Activated naive CD4-positive, alpha-beta T cell (primary cell): ENCODE results near the gene TTC32.
"Not testable (repeated sequence)": the region's sequence is repeated elsewhere in the genome, so short reads cannot be mapped to it uniquely, and the experiment has no call there.

Experiments
- DNase-seq, 4 experiments: peaks; one replicate each; lab custom pipeline; 2025; lab: John Stamatoyannopoulos, UW

Gene TTC32

DNA sequence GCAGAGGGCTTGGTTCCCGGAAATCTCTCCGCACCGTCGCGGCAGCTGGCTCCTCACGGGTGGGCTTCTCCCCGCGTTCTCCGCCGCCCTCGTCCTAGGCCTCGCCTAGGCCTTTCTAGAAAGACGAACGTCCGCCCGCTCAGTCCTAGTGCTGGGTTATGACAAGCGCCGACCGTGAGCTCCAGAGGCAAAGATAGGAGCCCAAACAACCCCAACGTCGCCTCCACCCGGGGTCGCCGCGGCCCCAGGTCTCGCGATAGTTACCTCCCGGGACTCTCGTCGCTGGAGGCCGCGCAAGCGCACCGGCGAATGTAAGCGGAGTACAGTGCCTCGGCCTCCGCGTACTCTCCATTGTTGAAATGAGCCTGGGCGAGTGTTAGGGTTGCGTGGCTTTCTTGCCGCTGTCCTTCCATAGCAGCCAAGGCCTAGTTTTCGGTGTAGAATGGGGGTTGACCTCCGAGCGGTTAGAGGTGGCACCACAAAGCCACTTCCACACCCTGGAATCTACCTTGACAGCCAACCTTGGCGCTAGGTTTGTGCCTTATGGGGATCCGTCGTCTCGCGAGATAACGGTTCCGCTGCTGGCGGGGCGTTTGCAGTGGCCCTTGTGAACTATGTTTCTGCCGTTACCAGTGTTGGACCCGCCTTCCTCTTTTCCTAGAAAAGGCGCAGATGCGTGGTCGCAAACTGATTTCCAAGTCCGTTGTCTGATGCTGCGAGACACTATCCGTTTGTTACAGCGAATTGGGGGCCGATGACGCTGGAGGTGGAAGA lies at the start of gene TTC32:
Gene TTC32 (minus strand): TSS at position 542 of the 774 bp plus-strand sequence. CDS start 129 bp downstream, at position 413.
- DNase-seq = peak; percentile 84 to 96 (median 90)

DNA sequence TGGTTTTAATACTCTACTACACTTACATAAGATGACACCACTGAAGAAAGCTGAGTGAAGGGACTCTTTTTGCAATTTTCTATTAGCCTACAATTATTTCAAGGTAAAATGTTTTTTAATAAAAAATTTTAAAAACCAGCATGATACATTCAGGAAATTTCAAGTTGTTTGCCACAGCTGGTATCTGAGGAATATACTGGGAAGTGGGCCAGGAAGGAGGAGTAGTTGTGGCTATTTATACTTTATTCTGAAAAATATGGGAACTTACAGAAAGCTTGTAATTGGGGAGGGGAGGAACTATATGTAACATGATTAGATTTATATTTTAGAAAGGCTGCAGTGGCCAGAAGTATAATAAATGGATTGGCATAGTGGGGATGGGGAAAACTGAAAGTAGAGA lies 47.3 kb upstream of the TTC32 start:
- DNase-seq = no peak

DNA sequence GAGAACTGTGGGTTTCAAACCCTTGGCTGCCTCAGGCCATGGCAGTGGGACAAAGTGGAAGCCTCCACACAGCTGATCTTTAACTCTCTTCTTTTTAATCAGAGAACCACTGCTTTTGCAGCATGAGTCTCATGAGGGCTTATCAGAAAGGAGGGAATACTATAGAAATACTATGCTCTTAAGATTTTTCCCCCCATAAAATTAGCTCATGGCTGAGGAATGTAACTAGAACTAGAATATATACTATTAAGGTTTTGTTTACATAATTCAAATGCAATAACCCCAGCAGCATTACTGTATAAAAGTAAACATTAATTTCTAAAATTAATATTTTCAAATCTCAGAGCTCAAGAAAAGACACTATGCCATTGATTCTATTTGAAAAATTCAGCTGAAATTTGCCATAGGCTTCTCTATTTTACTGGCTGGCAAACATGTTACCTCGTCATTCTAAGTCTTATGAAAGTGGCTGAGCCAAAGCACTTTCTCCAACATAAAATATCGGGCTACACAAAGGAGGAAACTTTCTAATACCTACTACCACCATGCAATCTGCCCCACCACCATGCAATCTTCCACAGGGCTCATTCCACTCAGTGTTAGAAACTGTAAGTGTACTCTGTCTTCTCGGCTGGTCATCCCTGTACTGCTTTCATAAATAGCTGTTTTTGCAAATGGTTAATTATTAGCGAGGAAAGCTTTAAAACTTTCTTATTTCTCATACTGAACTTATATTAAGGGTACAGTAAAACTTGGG lies 45.6 kb upstream of the TTC32 start:
- no peak for DNase-seq

DNA sequence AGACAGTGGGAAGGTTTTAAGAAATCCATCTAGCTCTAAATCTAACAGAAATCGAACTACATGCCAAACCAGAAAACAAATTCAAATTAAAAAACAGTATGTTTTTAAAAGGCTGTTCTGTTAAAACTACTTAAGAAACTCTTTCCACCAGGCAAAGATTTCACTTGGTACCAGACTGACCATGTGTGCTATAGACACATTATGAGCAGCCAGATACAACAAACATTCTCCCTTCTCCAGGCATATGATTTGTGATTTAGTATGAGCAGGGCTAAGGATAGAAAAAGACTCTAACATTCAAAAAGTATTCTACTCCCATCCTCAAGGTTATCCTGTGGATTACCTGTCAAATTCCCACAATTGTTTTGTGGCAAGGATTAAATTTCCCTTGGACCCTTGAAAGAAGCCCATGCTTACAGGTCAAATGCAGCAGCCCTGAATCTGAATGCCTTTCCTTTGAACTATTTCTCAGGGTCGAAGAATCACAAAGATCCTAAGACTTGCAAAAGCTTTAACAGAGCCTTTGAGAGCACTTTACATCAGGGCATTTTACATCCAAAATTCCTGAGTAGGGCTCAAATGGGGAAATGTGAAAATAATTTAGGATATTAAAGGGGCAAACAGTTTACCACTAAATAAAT lies 42.5 kb upstream of the TTC32 start:
- DNase-seq = no peak

DNA sequence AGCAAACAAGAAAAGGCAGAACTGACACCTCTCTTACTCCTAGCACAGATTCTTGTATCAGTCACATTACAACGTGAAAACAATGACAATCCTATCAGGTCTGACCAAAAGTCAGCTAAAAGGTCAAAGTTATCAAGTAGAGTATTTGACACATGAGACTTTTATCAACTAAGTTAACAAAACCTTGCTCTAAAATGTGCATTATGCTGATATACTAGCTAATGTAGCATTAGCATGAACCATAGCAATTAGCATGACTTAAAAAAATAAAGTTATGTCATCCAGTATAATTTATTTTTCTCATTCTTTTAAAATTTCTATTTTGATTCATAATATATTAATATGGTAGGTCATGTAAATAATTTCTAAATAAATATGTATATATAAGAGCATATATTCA lies 41.4 kb upstream of the TTC32 start:
- DNase-seq = no peak

DNA sequence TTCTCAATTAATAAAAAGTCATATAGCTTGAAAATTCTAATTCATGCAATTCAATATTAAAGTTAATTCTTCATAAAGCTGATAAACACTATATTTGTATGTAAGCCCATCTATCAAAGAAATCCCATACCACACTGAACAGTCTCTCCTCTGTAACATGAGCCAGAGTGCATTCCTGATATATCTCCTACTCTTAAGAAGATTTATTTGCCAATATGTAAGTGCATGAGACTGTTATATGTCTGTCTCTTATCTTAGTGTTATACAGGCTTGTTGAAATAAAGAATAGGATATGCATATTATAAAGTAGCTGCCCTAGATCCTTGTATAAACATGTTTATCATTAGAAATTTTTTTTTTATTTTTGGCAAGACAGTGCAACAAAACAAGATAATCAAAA lies 40.4 kb upstream of the TTC32 start:
- no peak for DNase-seq

DNA sequence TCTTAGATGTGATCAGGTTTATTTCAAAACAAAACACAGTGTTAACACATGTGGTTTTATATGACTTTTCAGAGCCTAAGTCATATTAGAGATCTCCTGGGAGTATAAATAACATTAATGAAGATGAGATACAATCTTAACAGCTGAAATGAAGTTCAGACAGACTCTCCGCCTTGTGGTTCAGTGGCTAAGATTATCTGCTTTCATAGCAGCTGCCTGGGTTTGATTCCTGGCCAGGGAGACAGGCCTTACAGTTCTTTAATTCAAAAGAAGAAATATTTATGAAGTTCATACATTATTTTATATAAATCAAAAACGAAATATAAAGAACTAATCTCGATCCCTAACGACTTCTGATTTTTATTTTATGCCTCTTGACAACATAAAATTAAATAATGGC lies 35.2 kb upstream of the TTC32 start:
- no peak for DNase-seq

DNA sequence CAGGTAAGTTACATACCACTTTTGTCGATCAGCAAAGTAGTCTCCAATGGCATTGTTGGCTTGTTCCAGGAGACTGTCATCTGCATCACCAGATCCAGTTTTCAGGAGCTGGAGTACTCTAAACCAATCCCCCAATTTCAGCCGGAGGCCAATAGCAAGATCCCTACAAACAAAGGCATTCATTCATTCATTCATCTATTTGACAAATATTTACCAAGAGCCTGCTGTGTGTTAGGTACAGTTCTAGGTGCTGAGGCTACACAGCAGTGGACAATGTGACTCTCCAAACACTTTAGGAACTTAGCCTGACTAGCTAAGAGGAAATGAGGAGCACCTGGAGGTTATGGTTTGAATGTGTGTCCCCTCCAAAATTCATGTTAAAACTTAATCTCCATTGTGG lies 34.4 kb upstream of the TTC32 start:
- DNase-seq = no peak

DNA sequence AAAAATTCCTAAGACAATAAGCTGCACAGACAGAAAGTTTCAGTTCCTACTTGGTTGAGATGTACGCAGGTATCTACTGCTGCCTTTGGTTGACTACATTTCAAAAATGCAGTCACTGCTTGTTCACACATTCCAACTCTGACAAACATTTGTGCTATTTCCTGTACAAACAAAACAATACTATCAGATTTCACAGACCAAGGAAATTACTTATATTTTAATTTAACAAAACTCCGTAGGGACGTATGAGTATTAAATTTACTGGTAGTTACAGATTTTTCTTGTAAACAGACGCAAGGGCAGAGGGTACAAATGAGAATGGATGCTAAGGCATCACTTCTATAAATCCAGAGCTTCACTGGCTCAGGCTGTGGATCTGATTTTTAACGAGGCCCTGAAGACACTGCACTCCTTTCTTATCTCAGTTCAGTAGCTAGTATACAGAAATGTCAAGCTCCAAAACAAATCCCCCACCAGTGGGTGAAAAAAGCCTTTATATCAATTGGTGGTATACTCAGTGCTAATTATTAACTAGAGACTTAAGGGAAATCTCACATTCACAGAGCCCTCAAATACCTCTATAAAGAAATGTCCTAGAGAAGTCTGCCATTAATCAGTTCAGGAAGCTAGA lies 31.7 kb upstream of the TTC32 start:
- no peak for DNase-seq

DNA sequence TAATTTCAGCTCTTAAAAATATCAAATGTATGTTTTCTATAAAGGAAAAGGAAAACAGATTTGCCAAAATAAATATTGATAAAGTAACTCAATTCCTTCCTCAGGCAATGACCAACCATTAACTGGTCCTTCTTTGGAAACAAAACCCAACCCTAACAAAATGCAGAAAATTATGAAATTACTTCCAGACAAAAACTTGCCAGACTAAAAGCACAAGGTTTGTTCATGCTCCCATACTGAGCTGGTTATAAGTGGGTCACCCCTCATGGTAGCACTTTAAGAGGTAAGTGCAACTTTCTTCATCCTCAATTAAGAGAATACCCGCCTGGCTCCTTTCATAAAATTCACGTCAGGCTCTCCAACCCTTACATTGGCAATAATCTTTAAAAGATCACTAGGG lies 31.1 kb upstream of the TTC32 start:
- no peak for DNase-seq

DNA sequence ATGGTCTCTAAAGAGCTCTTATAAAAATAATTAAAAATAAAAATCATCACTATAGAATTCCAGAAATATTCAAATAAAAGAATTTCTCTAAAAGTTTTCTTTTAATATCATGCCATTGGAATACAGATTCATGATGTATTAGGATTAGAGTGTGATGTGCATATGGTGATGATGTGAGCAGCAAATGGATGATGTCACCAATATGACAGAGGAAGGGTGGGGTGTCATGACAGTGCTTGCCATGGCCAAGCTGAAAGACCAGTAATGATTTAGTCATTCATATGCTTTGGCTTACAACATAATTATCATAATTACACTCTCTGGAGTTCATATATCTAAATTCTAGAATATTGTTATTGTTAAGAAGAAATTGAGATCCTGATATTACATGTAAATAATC lies 27.4 kb upstream of the TTC32 start:
- no peak for DNase-seq

DNA sequence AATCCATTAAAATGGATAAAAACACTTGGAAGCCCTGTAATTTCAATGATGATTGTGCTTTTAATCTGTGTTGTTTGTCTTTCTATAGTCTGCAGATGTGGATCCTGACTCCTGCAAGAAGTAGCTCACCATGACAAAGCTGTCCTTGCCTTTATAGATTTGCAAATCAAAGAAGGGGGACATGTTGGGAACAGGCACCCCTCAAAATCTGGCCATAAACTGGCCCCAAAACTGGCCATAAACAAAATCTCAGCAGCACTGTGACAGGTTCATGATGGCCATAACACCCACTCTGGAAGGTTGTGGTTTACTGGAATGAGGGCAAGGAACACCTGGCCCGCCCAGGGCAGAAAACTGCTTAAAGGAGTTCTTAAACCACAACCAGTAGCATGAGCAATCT lies 26.0 kb upstream of the TTC32 start:
- not testable (repeated sequence) for DNase-seq

DNA sequence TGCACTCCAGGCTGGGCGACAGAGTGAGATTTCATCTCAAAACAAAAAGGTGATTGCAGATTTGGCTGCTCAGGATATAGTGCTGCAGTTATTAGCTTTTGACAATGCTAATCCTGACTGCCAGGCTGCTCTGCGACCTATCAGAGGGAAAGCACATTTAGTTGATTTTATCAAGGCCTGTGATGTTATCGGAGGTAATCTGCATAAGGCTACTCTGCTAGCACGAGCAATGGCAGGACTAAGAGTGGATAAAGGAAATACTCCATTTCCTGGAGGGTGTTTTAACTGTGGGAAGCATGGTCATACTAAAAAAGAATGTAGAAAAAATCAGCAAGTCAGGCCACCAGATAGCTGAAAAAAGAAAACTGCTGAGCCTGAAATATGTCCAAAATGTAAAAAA lies 22.7 kb upstream of the TTC32 start:
- not testable (repeated sequence) for DNase-seq

DNA sequence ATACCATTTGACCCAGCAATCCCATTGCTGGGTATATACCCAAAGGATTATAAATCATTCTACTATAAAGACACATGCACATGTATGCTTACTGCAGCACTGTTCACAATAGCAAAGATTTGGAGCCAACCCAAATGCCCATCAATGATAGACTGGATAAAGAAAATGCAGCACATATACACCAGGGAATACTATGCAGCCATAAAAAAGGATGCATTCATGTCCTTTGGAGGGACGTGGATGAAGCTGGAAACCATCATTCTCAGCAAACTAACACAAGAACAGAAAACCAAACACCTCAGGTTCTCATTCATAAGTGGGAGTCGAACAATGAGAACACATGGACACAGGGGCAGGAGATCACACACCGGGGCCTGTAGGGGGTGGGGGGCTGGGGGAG lies 20.4 kb upstream of the TTC32 start:
- not testable (repeated sequence) for DNase-seq

DNA sequence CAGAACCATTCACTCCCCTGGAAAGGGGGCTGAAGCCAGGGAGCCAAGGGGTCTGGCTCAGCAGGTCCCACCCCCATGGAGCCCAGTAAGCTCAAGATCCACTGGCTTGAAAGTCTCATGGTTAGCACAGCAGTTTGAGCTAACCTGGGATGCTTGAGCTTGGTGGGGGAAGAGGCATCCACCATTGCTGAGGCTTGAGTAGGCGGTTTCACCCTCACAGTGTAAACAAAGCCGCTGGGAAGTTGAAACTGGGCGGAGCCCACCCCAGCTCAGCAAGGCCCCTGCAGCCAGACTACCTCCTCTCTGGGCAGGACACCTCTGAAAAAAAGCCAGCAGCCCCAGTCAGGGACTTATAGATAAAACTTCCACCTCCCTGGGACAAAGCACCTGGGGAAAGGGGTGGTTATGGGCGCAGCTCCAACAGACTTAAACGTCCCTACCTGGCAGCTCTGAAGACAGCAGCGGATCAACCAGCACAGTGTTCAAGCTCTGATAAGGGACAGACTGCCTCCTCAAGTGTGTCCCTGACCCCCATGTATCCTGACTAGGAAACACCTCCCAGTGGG lies 14.7 kb upstream of the TTC32 start:
- no peak for DNase-seq

DNA sequence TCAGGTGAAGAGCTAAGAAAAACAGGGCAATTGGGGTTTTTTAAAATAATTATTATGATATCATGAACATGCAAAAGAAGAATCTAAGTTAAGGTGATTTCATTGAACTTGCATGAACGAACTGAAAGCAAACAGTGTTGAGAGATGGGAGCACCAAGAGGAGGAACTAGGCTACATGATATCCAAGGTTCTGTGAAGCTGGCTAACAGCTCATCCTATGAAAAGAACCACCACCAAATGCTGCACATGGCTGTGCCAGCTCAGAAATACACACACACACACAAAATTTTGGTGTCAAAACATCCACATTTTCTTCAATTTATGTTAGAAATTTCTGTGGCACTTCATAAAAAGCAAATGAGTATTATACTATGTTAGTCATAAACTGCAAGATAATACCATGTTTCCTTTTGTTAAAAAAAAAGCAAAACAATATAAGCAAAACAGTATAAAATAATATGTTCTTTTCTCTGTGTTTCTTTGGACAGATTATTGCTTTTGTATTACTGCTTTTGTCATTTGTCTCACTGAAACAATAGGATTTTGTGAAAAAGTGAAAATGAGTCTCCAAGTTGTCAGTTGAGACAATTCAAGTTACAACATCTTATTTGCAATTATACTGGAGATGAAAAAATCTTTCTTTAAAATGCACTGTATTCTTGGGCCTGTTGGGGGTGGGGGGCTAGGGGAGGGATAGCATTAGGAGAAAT lies 12.6 kb upstream of the TTC32 start:
- DNase-seq = no peak

DNA sequence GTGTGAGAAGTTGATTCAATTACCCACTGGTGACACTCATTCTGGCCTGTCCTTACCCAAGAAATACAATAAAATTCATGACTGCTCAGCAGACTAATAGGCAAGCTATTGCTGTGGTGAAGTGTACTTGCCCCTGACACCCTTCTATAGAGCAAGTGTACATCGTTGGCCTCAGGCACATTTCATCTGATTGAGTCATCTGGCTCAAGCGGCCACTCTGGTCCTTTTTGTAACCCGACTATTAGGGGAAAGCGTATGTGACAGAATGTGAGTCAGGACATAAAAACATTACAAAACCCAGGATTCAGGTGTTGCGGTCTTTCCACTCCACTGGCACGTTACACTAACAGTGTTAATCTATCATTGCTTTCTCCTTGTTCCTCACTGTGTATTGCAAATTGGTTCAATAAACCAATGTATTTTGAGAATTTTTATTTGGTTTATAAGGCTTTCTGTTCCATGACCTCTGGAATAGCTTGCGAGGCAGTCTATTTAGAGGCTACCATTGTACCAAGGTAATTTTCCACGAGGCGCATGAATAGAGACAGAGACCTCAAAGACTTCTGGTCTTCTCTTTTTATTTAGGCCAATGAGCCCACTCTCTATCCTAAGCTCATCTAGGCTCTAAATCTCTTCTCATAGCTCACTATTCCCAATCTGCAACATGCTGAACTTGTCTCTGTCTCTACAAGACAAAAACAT lies 10.2 kb upstream of the TTC32 start:
- no peak for DNase-seq

DNA sequence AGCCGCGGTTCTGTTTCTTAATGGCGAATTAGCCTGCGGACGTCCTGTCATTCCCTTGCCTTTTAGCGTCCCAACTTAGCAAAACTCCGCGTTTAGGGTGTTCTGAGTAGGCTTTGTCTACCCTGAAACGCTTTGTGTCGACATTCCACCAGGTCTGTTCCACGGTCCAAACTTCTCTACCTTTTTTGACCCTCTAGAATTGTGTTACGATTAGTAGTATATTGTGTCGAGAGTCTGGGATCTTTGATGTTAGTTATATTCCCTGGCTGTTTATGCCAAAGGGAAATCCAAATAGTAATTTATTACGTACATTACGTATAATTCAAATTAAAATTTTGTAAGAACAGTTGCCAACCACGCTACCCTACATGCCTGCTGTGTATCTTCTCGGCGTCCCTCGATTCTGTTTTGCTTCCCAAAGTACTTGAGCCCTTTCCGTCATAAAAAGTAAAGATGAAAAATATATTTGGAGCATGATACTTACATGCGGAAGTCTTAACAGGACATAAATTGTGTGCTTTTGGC lies 495 bp upstream of the TTC32 start:
- no peak for DNase-seq

DNA sequence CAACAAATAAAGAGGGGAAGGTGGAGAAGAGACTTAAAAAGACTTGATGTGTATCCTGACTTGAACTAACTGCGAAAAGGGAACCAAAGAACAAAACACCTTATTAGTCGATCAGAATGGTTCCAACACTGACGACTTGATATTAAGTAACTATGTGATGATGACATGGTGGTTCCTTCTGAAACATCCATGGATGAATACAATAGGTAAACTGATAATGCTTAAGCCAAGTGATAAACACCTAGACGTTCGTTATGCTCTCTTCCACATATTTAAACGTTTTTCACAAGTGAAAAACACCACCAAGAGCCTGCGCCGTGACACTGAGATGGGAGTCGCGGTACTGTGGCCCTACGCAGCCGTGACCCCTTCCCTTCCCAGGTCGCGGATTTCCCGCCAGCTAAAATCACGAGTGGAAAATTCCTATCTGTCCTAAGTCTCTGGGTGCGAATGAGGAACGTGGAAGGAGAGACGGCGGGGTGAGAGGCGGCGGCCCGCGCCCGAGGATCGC lies 797 bp downstream of the TTC32 start:
- no peak for DNase-seq
